IPS DF 19.7 (cell line): ENCODE data around the gene ZNF613.
A peak's percentile ranks its signal among the peaks of the same experiment; 100 is the strongest.
"Not testable (repeated sequence)": the region's sequence is repeated elsewhere in the genome, so short reads cannot be mapped to it uniquely, and the experiment has no call there.

Source experiments
- DNase-seq: peaks from one replicate; pipeline ENCODE4 v3.0.0-alpha.2; 2013; ENCODE audit warnings: low read depth, low spot score

Gene ZNF613

GRCh38 chr19:51926784-51927741 lies at the start of gene ZNF613:
Gene ZNF613, plus strand, starts transcription at chr19:51927472. Its CDS starts 8,749 bp downstream, at chr19:51936221.
- peak; percentile 91 for DNase-seq

- no peak for DNase-seq
These were observed 44.8 kb upstream of the ZNF613 start for GRCh38 chr19:51882518-51882917.

- no peak for DNase-seq
These were observed 42.6 kb upstream of the ZNF613 start for GRCh38 chr19:51884713-51885112.

GRCh38 chr19:51887522-51888498 lies 39.5 kb upstream of the ZNF613 start, which contains the start of gene ZNF577:
Gene ZNF577, minus strand, starts transcription at chr19:51887951. Its CDS starts 7,569 bp downstream, at chr19:51880382.
- peak; percentile 92 for DNase-seq

- no peak for DNase-seq
These were observed 37.3 kb upstream of the ZNF613 start for GRCh38 chr19:51889934-51890333.

- DNase-seq = no peak
These were observed 36.0 kb upstream of the ZNF613 start for GRCh38 chr19:51891193-51891747.

- DNase-seq = no peak
These were observed 25.4 kb upstream of the ZNF613 start for GRCh38 chr19:51901860-51902259.

GRCh38 chr19:51903192-51903591 lies 24.1 kb upstream of the ZNF613 start:
- DNase-seq = no peak

GRCh38 chr19:51904331-51905165 lies 22.7 kb upstream of the ZNF613 start, which contains the start of gene ZNF649:
Gene ZNF649, minus strand, starts transcription at chr19:51905017. Its CDS starts 4,910 bp downstream, at chr19:51900107.
- DNase-seq = peak; percentile 59

- DNase-seq = no peak
These were observed 22.1 kb upstream of the ZNF613 start for GRCh38 chr19:51905206-51905605.

GRCh38 chr19:51905639-51906038 lies 21.6 kb upstream of the ZNF613 start:
- DNase-seq = not testable (repeated sequence)

- not testable (repeated sequence) for DNase-seq
These were observed 21.2 kb upstream of the ZNF613 start for GRCh38 chr19:51906108-51906507.

- DNase-seq = not testable (repeated sequence)
These were observed 19.3 kb upstream of the ZNF613 start for GRCh38 chr19:51907981-51908380.

- DNase-seq = no peak
These were observed 11.9 kb upstream of the ZNF613 start for GRCh38 chr19:51915324-51915867.

GRCh38 chr19:51916167-51916566 lies 11.1 kb upstream of the ZNF613 start:
- DNase-seq = no peak

- no peak for DNase-seq
These were observed 7.7 kb upstream of the ZNF613 start for GRCh38 chr19:51919606-51920005.

GRCh38 chr19:51921949-51922348 lies 5.3 kb upstream of the ZNF613 start:
- no peak for DNase-seq

GRCh38 chr19:51926426-51926783 lies 867 bp upstream of the ZNF613 start:
- no peak for DNase-seq

- DNase-seq = no peak
These were observed 587 bp downstream of the ZNF613 start for GRCh38 chr19:51927859-51928258.

- no peak for DNase-seq
These were observed 4.6 kb downstream of the ZNF613 start for GRCh38 chr19:51931921-51932320.
